ENCODE data around the gene PARP12. TPM values are rescaled to one million over a fixed set of nuclear protein-coding genes. Genes with fewer than 3 reads are reported as not detected.
A peak's percentile ranks its signal among the peaks of the same experiment; 100 is the strongest.

Gene PARP12
- polyA plus RNA-seq, 1 donor (not counting 4 experiments of a cell fraction or from before 2014, with no cell fraction given): 66.0 TPM

DNA sequence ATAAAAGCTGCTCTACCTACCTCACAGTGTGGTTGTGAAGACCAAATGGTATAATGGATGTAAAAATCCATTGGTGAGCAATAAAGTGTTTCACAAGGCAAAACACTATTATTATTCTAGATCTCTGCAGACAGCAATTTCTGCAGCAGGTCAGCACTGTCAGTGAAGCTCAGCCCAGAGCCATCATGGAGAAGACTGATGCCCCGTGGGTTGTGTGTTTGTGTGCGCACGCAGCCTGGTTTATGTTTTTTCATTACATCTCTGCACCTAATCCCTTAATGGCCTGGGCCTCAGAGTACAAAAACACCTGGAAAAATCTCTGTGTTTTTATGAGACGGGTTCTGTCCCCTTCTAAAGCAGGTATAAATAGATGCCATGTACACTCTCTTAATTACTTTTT is 64.2 kb downstream of the PARP12 start:
- no peak overlapping the region for H3K4me3 ChIP-seq (ENCODE audit: control insufficient read depth in 2 of 3, extremely low read depth in 1 of 3, insufficient read depth in 2 of 3, low read depth in 1 of 3, low read length in 3 of 3)
- H3K4me1 ChIP-seq (ENCODE audit: control insufficient read depth, extremely low read depth, insufficient read depth, low read length): peaks cover 2% of the 10 kb centered on the region
- H3K4me2 ChIP-seq (ENCODE audit: control insufficient read depth, extremely low read depth, insufficient read depth, low read depth, low read length): no peak overlapping the region
- no peak overlapping the region for H3K9ac ChIP-seq (ENCODE audit: control insufficient read depth, extremely low read depth, insufficient read depth, low read length)
- FAIRE-seq (no peak), DNase-seq (ENCODE audit: low read depth, low spot score) (no peak)
- no peaks in the 10 kb centered on the region for H3K27me3 ChIP-seq (ENCODE audit: control insufficient read depth, extremely low read depth, insufficient read depth, low read length)
- no peaks in the 10 kb centered on the region for H3K9me3 ChIP-seq (ENCODE audit: control insufficient read depth, low read depth, low read length)
- no peak overlapping the region for H2AFZ ChIP-seq (ENCODE audit: control insufficient read depth, low read length)
- H4K20me1 ChIP-seq (ENCODE audit: control insufficient read depth, extremely low read depth, insufficient read depth, low read length): no peaks in the 10 kb centered on the region
- no peak overlapping the region for H3K27ac ChIP-seq (ENCODE audit: control insufficient read depth, insufficient read depth, low read length)
- no peaks in the 10 kb centered on the region for H3K79me2 ChIP-seq (ENCODE audit: control insufficient read depth, insufficient read depth, low read length)
- TF ChIP-seq EZH2 (IDR thresholded peaks at IDR 0.05; ENCODE audit: low read length): no peak
- TF ChIP-seq, protein P1, sequence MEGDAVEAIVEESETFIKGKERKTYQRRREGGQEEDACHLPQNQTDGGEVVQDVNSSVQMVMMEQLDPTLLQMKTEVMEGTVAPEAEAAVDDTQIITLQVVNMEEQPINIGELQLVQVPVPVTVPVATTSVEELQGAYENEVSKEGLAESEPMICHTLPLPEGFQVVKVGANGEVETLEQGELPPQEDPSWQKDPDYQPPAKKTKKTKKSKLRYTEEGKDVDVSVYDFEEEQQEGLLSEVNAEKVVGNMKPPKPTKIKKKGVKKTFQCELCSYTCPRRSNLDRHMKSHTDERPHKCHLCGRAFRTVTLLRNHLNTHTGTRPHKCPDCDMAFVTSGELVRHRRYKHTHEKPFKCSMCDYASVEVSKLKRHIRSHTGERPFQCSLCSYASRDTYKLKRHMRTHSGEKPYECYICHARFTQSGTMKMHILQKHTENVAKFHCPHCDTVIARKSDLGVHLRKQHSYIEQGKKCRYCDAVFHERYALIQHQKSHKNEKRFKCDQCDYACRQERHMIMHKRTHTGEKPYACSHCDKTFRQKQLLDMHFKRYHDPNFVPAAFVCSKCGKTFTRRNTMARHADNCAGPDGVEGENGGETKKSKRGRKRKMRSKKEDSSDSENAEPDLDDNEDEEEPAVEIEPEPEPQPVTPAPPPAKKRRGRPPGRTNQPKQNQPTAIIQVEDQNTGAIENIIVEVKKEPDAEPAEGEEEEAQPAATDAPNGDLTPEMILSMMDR (optimal IDR thresholded peaks at IDR 0.05 in 1 of 3, IDR thresholded peaks at IDR 0.05 in 1 of 3, conservative IDR thresholded peaks at IDR 0.05 in 1 of 3; ENCODE audit: extremely low read depth in 1 of 3, insufficient read depth in 2 of 3, low read length in 3 of 3): no peak
- H3K36me3 ChIP-seq (ENCODE audit: control insufficient read depth in 2 of 2, extremely low read depth in 1 of 2, insufficient read depth in 2 of 2, low read length in 2 of 2): no peaks in the 10 kb centered on the region
- H3K9me1 ChIP-seq (ENCODE audit: control insufficient read depth, extremely low read depth, insufficient read depth, low read length): no peaks in the 10 kb centered on the region
- dilution Hi-C loops (cut with MboI; ENCODE audit: extremely low pct_ligation_motif_present, low sequenced_read_pairs): no loop called here

DNA sequence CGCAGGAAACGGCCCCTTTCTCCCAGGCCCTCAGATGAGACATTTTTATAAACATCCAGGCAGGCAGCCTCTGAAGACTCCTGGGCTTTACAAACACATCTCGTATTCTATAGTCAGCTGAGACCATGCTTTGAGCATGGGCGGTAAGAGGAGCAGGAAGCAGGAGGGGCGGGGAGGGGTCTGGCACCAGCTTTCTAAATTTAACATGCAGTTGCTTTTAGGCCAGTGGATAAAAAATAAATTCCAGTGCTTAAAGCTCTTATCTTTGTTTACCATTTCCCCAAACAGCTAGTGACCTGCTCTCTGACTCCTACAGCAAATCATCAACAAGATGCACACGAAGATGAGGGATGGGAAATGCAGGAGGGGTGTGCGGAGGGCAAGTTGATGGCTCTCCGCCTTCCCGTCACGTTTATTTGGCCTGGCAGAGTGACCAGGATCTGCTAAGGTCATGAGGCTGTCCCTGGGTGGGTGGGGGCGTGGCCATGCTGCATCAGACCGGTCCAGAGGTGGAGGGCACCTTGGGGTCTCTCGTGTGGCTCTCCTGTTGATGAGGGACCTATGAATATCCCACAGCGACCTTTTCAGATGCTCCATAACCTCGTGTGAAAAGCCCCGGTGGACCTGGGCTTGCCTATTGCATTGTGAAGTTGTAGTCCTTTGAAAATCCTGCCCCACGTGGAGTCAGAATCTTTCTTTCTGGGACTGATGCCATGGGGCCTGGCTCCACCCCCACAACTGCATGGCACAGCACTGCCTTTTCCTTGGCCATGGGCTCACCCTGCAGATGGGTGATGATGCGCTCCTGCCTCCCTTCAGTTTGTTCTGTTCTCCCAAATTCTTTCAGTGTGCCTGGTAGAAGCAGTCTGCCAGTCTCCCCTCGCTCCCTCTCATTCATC is 67.5 kb downstream of the PARP12 start:
- H3K4me2 ChIP-seq (ENCODE audit: control insufficient read depth, extremely low read depth, insufficient read depth, low read depth, low read length): no peak overlapping the region
- H3K9me1 ChIP-seq (ENCODE audit: control insufficient read depth, extremely low read depth, insufficient read depth, low read length): no peaks in the 10 kb centered on the region
- H4K20me1 ChIP-seq (ENCODE audit: control insufficient read depth, extremely low read depth, insufficient read depth, low read length): no peaks in the 10 kb centered on the region

More for the DNA sequence above, 67.5 kb downstream of the PARP12 start:
- FAIRE-seq (no peak), DNase-seq (ENCODE audit: low read depth, low spot score) (no peak)
- Histone ChIP-seq H3K27ac (ENCODE audit: control insufficient read depth, insufficient read depth, low read length) (no peak overlapping the region), H3K27me3 (ENCODE audit: control insufficient read depth, extremely low read depth, insufficient read depth, low read length) (no peaks in the 10 kb centered on the region), H3K4me1 (ENCODE audit: control insufficient read depth, extremely low read depth, insufficient read depth, low read length) (no peaks in the 10 kb centered on the region), H3K4me3 (ENCODE audit: control insufficient read depth in 2 of 3, extremely low read depth in 1 of 3, insufficient read depth in 2 of 3, low read depth in 1 of 3, low read length in 3 of 3) (no peak overlapping the region), H3K9ac (ENCODE audit: control insufficient read depth, extremely low read depth, insufficient read depth, low read length) (no peak overlapping the region), H3K79me2 (ENCODE audit: control insufficient read depth, insufficient read depth, low read length) (no peaks in the 10 kb centered on the region), H2AFZ (ENCODE audit: control insufficient read depth, low read length) (no peak overlapping the region), H3K9me3 (ENCODE audit: control insufficient read depth, low read depth, low read length) (no peaks in the 10 kb centered on the region), H3K36me3 (ENCODE audit: control insufficient read depth in 2 of 2, extremely low read depth in 1 of 2, insufficient read depth in 2 of 2, low read length in 2 of 2) (no peaks in the 10 kb centered on the region)
- no peak for TF ChIP-seq EZH2 (IDR thresholded peaks at IDR 0.05; ENCODE audit: low read length)
- TF ChIP-seq, protein P1 (optimal IDR thresholded peaks at IDR 0.05 in 1 of 3, IDR thresholded peaks at IDR 0.05 in 1 of 3, conservative IDR thresholded peaks at IDR 0.05 in 1 of 3; ENCODE audit: extremely low read depth in 1 of 3, insufficient read depth in 2 of 3, low read length in 3 of 3): peak in 1 of 3 experiments; percentile 23
- dilution Hi-C loops (cut with MboI; ENCODE audit: extremely low pct_ligation_motif_present, low sequenced_read_pairs): no loop called here

All from keratinocyte (primary cell).